ENCODE data around the gene KNDC1.

KNDC1 gene

DNA sequence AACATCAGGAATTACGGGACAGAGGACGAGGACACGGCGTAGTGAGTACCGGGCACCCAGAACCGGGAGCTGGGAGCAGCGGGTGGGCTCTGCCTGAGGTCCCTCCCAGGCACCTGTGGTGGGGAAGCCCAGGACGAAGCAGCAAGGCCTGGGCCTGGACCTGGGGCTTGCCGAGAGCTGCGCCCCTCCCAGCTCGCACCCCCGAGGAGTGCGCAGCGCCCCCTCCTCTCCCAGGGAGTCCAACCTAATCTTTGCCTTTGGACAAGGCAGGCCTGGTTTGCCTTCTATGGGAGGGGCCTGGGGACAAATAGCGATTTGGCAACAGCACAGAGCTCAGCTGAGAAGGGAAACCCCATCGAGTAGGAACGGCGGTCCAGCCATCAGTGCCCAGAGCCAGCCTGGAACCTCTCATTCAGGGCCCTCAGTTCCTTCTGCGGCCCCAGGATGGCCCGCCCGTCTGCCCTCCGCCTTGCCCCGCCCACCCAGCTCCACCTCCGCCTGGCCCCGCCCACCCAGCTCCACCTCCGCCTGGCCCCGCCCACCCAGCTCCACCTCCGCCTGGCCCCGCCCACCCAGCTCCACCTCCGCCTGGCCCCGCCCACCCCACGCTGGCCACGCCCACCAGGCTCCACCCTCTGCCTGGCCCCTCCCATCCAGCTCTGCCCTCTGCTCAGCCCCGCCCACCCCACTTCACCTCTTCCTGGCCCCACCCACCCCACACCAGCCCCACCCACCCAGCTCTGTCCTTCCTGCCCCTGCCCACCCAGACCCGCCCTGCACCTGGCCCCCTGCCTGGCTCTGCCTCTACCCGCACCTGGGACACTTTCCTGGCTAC lies 32.5 kb upstream of the KNDC1 start:
- H3K36me3 ChIP-seq (ENCODE audit: control insufficient read depth in 1 of 2, insufficient read depth in 2 of 2, low read depth in 1 of 2, low read length in 2 of 2), result peaks cover 0 to 3% of the 10 kb centered on the region in 2 experiments
- H2BK120ac ChIP-seq (ENCODE audit: low read depth, low read length), result no peak overlapping the region
- no peak overlapping the region for H4K91ac ChIP-seq (ENCODE audit: low read length)
- H3K23ac ChIP-seq (ENCODE audit: low read length in 2 of 2), result no peak overlapping the region
- no peak overlapping the region for H3K9ac ChIP-seq (ENCODE audit: low read length)
- no peak overlapping the region for H3K4me2 ChIP-seq (ENCODE audit: low read length, poor library complexity, severe bottlenecking)
- H3K9me3 ChIP-seq (ENCODE audit: control insufficient read depth, low read length), result no peaks in the 10 kb centered on the region
- peaks cover 5% of the 10 kb centered on the region for H3K4me1 ChIP-seq (ENCODE audit: control insufficient read depth, insufficient read depth, low read depth, low read length)
- WGBS, result 75% methylated on average over 24 of the region's 36 CpGs
- H3K4me3 ChIP-seq (ENCODE audit: insufficient read depth in 1 of 2, low read depth in 1 of 2, low read length in 2 of 2), result no peak overlapping the region
- no peak overlapping the region for H3K27ac ChIP-seq (ENCODE audit: low read length, poor library complexity, severe bottlenecking)
- H2BK15ac ChIP-seq (ENCODE audit: low read depth, poor library complexity, severe bottlenecking), result no peak overlapping the region
- no peak overlapping the region for H2BK12ac ChIP-seq (ENCODE audit: low read length in 2 of 2)
- no peak overlapping the region for H2AFZ ChIP-seq (ENCODE audit: low read depth, low read length)
- H3K4ac ChIP-seq (ENCODE audit: low read depth in 1 of 2, low read length in 2 of 2), result no peak overlapping the region
- no peak for DNase-seq
- H3K18ac ChIP-seq (ENCODE audit: low read depth in 1 of 2, low read length in 2 of 2), result no peak overlapping the region
- peaks cover 6 to 34% of the 10 kb centered on the region in 2 experiments for H3K27me3 ChIP-seq (ENCODE audit: control insufficient read depth in 1 of 2, insufficient read depth in 1 of 2, low read length in 2 of 2)
- no peak overlapping the region for H2AK5ac ChIP-seq (ENCODE audit: low read length, severe bottlenecking)
- no peak overlapping the region for H4K8ac ChIP-seq (ENCODE audit: low read length)
- no peak overlapping the region for H3K14ac ChIP-seq (ENCODE audit: low read length in 2 of 2)
- no peaks in the 10 kb centered on the region for H3K79me1 ChIP-seq (replicated peaks; ENCODE audit: low read length, poor library complexity, severe bottlenecking)
- no peak overlapping the region for H2BK5ac ChIP-seq (ENCODE audit: low read depth, low read length, poor library complexity, severe bottlenecking)

DNA sequence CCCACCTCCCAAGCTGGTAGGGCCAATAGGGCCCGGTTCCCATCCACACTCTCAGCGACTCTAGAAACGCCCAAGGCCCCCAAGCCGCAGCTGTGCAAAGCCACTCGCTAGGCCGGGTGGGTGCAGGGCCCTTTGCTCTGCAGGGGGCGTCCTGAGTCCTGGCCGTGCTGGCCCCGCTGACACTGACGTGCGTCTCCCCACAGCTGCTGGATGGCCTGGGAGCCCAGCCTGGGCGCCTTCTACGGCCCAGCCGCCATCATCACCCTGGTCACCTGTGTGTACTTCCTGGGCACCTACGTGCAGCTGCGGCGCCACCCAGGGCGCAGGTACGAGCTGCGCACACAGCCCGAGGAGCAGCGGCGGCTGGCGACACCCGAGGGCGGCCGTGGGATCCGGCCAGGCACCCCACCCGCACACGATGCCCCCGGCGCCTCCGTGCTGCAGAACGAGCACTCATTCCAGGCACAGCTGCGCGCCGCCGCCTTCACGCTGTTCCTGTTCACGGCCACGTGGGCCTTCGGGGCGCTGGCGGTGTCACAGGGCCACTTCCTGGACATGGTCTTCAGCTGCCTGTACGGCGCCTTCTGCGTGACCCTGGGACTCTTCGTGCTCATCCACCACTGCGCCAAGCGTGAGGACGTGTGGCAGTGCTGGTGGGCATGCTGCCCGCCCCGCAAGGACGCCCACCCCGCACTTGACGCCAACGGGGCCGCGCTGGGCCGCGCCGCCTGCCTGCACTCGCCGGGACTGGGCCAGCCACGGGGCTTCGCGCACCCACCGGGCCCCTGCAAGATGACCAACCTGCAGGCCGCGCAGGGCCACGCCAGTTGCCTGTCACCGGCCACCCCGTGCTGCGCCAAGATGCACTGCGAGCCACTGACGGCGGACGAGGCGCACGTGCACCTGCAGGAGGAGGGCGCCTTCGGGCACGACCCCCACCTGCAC lies 31.6 kb upstream of the KNDC1 start:
- DNase-seq, result no peak
- Histone ChIP-seq H2BK12ac (ENCODE audit: low read length in 2 of 2) (no peak overlapping the region), H3K9me3 (ENCODE audit: control insufficient read depth, low read length) (no peaks in the 10 kb centered on the region), H3K27ac (ENCODE audit: low read length, poor library complexity, severe bottlenecking) (no peak overlapping the region), H2AFZ (ENCODE audit: low read depth, low read length) (no peak overlapping the region), H3K4me3 (ENCODE audit: insufficient read depth in 1 of 2, low read depth in 1 of 2, low read length in 2 of 2) (peak overlapping the region in 1 of 2 experiments; percentile 7), H3K4me1 (ENCODE audit: control insufficient read depth, insufficient read depth, low read depth, low read length) (peaks cover 5% of the 10 kb centered on the region), H4K91ac (ENCODE audit: low read length) (no peak overlapping the region), H2AK5ac (ENCODE audit: low read length, severe bottlenecking) (no peak overlapping the region), H2BK5ac (ENCODE audit: low read depth, low read length, poor library complexity, severe bottlenecking) (no peak overlapping the region), H3K79me1 (replicated peaks; ENCODE audit: low read length, poor library complexity, severe bottlenecking) (no peaks in the 10 kb centered on the region), H3K18ac (ENCODE audit: low read depth in 1 of 2, low read length in 2 of 2) (no peak overlapping the region), H3K4me2 (ENCODE audit: low read length, poor library complexity, severe bottlenecking) (no peak overlapping the region), H2BK120ac (ENCODE audit: low read depth, low read length) (no peak overlapping the region), H3K27me3 (ENCODE audit: control insufficient read depth in 1 of 2, insufficient read depth in 1 of 2, low read length in 2 of 2) (peaks cover 6 to 27% of the 10 kb centered on the region in 2 experiments), H3K4ac (ENCODE audit: low read depth in 1 of 2, low read length in 2 of 2) (no peak overlapping the region), H3K9ac (ENCODE audit: low read length) (no peak overlapping the region), H3K14ac (ENCODE audit: low read length in 2 of 2) (no peak overlapping the region), H3K23ac (ENCODE audit: low read length in 2 of 2) (no peak overlapping the region), H4K8ac (ENCODE audit: low read length) (no peak overlapping the region), H2BK15ac (ENCODE audit: low read depth, poor library complexity, severe bottlenecking) (no peak overlapping the region), H3K36me3 (ENCODE audit: control insufficient read depth in 1 of 2, insufficient read depth in 2 of 2, low read depth in 1 of 2, low read length in 2 of 2) (peaks cover 0 to 3% of the 10 kb centered on the region in 2 experiments)
- 94% methylated on average over 83 of the region's 83 CpGs for WGBS

DNA sequence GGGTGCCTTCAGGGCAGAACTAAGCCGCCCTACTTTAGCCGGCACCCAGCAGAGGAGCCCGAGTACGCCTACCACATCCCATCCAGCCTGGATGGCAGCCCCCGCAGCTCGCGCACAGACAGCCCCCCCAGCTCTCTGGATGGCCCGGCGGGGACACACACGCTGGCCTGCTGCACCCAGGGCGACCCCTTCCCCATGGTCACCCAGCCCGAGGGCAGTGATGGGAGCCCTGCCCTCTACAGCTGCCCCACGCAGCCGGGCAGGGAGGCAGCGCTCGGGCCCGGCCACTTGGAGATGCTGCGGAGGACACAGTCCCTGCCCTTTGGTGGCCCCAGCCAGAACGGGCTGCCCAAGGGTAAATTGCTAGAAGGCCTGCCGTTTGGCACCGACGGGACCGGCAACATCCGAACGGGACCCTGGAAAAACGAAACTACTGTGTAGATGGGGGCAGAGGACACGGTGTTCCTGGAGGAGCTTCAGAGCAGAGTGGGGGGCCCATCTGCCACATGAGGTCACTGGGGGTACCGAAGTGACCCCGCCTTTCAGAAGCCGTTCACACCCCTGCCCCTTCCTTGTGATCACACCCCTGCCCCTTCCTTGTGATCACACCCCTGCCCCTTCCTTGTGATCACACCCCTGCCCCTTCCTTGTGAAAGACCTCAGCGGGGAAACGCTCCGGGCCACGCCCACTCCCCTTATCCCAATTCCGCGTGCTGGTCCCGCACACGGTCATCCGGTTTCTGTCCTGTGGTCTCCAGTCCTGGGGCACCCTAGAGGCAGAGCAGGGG lies 30.8 kb upstream of the KNDC1 start:
- Histone ChIP-seq H4K91ac (ENCODE audit: low read length) (no peak overlapping the region), H3K36me3 (ENCODE audit: control insufficient read depth in 1 of 2, insufficient read depth in 2 of 2, low read depth in 1 of 2, low read length in 2 of 2) (peaks cover 0 to 3% of the 10 kb centered on the region in 2 experiments), H2AK5ac (ENCODE audit: low read length, severe bottlenecking) (no peak overlapping the region), H3K4me1 (ENCODE audit: control insufficient read depth, insufficient read depth, low read depth, low read length) (peaks cover 5% of the 10 kb centered on the region), H3K27ac (ENCODE audit: low read length, poor library complexity, severe bottlenecking) (no peak overlapping the region), H3K9me3 (ENCODE audit: control insufficient read depth, low read length) (no peaks in the 10 kb centered on the region), H2BK15ac (ENCODE audit: low read depth, poor library complexity, severe bottlenecking) (no peak overlapping the region), H3K18ac (ENCODE audit: low read depth in 1 of 2, low read length in 2 of 2) (no peak overlapping the region), H3K14ac (ENCODE audit: low read length in 2 of 2) (no peak overlapping the region), H2BK12ac (ENCODE audit: low read length in 2 of 2) (no peak overlapping the region), H2BK5ac (ENCODE audit: low read depth, low read length, poor library complexity, severe bottlenecking) (no peak overlapping the region), H4K8ac (ENCODE audit: low read length) (no peak overlapping the region), H3K79me1 (replicated peaks; ENCODE audit: low read length, poor library complexity, severe bottlenecking) (no peaks in the 10 kb centered on the region), H2BK120ac (ENCODE audit: low read depth, low read length) (no peak overlapping the region), H3K4me2 (ENCODE audit: low read length, poor library complexity, severe bottlenecking) (no peak overlapping the region), H3K27me3 (ENCODE audit: control insufficient read depth in 1 of 2, insufficient read depth in 1 of 2, low read length in 2 of 2) (peaks cover 2 to 19% of the 10 kb centered on the region in 2 experiments), H3K4me3 (ENCODE audit: insufficient read depth in 1 of 2, low read depth in 1 of 2, low read length in 2 of 2) (no peak overlapping the region), H2AFZ (ENCODE audit: low read depth, low read length) (no peak overlapping the region), H3K23ac (ENCODE audit: low read length in 2 of 2) (no peak overlapping the region), H3K9ac (ENCODE audit: low read length) (no peak overlapping the region), H3K4ac (ENCODE audit: low read depth in 1 of 2, low read length in 2 of 2) (no peak overlapping the region)
- DNase-seq, result no peak
- 90% methylated on average over 39 of the region's 39 CpGs for WGBS
